CD4-positive, alpha-beta T cell treated with Interleukin-1 beta for 1 hour (primary cell): Measurements from ENCODE around the gene XRN2.

Experiments used
- DNase-seq, 2 donors: peaks; one replicate each; pipeline ENCODE4 v3.0.0-alpha.2; 2020 to 2022

XRN2 gene

DNA sequence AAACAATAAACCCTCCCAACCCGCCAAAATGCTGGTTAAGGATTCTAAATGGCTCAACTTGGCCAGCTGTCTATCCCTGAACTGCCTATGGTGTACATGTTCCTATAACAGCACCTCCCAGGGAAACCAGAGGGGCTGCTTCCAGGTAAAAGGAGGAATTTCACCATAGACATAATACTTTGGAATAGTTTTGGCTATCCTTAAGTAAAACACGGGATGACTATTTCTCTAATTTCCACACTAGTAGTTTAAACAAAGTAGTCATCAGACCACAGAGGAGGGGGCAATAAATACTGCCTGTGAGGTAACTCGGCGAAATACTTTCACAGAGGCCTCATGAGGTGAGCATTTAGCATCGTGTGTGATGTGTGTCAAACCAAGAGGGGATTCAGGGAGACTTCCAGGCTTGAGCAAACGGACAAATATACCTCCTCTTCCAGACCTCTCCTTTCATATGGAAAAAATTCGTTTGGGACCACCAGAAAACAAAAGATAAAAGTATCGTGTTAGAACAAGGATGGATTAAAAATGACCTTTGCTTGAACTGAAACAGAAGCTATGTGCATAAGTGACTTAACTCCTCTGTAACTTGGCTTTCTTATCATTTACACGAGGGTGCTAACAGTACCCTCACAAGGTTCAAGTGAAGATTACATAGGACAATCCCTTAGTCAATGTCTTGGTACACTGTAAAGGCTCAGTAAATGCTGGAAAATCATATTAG, 1.0 kb upstream of the XRN2 start:
- no peak for DNase-seq

GRCh38 chr20:21302664-21303060, 469 bp upstream of the XRN2 start:
- no peak for DNase-seq

DNA sequence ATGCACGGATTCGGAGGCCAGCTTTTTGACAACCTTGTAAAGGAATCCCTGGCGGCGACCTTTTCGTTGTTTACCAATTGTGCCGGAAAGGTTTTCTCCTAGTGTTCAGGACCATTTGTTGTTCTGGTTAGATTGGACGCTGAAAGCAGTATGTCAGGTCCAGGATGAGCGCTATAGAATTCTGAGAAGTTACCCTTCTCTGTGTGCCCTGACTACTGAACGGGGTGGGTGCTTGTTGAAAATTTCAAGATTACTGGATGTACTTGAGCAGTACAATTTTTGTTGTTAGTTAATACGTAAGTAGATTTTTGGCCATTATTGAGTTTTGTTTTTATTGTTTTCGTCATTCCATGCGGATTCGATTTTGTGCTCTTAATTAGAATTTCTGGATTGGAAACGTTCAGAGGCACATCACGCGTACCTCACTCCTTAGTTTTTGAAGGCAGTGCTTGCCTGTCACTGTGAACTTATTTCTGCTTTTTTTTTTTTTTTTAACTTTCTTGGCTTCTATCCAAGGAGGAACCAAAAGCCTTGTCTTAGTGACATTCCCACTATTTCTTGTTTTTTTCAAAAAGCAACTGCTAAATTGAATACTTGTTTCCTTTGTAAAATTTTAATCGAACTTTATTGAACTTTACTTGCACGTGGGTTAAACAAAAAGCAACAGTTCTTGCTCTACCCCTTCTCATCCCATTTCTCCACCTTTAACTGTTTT, 898 bp downstream of the XRN2 start:
- no peak for DNase-seq

DNA sequence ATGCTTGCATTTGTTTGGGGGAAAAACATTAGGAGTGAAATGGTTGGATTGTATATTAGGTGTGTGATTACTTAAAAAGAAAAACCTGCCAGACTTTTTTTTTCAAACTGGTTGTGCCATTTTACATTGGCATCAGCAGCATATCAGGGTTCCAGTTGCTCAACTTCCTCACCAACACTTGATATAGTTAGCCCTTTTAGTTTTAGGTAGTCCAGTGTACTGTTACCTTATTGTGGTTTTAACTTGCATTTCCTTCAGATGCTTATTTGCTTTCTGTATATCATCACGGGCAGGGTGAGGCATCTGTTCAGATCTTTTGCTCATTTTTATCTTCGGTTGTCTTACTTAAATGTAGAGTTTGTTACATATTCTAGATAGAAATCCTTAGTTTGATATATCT, 5.2 kb downstream of the XRN2 start:
- no peak for DNase-seq

DNA sequence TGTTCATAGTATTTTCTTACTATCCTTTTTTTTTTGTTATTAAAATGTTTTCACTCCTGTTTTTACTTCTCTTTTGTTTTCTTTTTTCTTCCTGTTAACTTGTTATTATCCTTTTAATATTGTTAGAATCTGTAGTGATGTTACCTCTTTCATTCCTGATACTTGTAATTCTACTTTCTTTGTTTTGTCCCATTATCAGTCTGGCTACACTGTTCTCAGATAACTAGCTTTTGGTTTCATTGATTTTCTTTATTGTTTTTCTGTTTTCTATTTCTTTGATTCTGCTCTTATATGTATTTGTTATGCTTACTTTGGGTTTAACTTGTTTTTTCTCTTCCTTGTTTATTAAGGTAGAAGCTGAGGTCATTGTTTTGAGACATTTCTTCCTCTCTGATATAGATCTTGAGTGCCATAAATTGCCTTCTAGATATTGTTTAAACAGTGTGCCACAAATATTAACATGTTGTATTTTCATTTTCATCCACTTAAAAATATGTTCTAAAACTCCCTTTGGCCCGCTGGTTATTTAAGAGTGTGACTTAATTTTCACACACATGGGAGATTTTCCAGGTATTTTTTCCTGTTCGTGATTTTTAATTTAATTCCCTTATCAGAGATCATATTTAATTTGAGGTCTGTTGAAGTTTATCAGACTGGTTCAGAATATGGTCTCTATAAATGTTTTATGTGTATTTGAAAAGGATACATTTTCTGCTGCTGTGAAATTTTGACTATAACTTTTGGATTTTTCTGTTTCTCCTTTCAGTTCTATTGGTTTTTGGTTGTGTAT, 6.7 kb downstream of the XRN2 start:
- DNase-seq: no peak

- no peak for DNase-seq
These were observed 9.8 kb downstream of the XRN2 start for GRCh38 chr20:21312813-21313474.

DNA sequence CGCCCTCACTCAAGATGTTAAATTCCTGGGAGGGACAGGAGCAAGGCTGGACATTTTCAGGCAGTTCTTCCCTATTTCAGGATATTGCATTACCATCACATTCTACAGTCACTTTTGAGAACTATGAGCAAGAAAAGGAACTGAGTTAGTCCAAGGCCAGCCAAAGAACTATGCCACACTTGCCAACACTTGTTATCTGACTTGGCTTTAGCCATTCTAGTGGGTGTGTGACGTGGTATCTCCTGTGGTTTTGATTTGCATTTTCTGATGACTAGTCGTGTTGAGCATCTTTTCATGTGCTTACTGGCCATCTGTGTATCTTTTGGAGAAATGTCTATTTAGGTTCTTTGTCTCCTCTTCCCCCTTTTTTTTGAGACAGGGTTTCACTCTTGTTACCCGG, 12.0 kb downstream of the XRN2 start:
- no peak for DNase-seq

DNA sequence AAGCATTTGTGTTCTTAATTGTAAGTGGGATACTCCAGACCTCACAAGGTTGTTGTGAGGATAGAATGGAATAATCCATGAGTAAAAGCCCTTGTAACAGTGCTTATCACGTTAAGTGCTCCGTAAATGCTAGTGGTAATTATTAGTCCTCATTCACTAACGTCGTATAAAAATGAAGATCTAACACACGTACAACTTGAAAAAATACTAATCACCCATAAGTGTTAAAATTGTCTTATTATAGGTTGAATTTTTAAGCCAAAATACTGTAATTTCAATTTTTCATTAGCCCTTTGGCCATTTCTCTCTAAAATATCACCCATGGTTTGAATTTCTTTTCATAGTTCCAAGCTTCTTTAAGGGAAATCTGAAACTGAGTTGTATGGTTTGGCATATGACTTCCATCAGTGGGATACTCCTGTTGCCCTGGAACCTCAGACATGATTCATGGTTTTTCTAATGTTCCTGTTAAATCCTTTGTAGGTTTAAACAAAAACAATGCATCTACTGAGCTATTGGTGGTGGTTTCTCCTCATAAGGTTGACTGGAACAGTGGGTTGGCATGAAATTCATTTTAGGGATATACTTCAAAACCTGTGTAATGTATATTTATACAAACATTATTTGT, 19.1 kb downstream of the XRN2 start:
- DNase-seq: no peak

- DNase-seq: no peak
These were observed 19.8 kb downstream of the XRN2 start for GRCh38 chr20:21322921-21323331.

GRCh38 chr20:21323640-21324039, 20.5 kb downstream of the XRN2 start:
- DNase-seq: no peak

DNA sequence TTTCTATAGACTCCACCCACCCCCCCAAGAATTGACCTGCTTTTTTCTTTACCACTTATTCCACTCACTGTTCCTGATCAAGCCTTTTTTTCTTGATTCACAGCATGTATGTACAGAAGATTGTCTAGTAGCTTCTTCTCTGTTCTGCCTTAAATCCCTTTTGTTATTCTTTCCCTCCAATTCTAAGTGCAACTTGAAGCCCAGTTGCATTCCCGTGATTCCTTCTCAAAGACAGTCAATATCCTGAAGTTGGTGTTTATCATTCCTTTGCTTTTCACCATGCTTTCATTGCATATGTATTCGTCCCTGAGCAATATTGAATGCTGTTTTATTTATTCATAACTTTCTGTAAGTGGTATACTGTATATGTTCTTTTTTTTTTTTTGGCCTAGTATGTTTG, 21.0 kb downstream of the XRN2 start:
- DNase-seq: no peak

DNA sequence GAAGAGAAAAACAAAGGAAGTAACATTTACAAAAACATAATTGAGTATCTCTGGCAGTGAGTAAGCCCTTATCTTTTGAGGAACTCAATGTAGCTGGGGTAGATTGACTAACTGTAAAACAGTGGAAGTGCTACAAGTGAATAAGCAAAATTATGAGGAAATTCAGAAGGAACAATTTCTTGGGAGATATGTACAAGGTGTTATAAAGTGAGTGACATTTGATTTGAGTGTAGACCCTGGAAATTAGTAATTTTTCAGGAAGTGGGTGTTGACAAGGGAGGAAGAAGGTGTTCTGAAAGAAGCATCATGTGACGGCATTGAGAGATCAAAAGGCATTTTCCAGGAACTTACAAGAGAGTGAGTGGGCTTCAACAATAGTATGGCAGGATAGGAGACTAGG, 22.2 kb downstream of the XRN2 start:
- no peak for DNase-seq

DNA sequence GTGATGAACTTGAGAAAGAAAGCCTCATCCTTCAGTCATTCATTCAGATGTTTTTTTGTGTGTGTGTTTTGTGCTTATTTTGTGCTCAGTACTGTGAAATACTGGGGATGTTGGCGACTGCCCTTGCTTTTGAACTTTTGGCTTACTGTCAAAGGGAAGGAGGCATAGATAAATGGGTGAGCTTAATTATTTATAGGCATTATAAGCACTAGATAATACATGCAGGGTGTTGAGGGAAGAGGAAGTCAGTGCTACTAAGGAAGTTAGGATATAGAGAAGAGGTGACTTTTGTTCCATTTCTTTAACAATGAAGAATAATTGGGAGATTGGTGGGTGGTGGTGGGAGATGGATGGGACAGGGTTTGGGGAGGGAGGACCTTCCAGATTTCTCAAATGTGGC, 23.6 kb downstream of the XRN2 start:
- DNase-seq: no peak

- DNase-seq: no peak
These were observed 33.5 kb downstream of the XRN2 start for GRCh38 chr20:21336455-21337151.

DNA sequence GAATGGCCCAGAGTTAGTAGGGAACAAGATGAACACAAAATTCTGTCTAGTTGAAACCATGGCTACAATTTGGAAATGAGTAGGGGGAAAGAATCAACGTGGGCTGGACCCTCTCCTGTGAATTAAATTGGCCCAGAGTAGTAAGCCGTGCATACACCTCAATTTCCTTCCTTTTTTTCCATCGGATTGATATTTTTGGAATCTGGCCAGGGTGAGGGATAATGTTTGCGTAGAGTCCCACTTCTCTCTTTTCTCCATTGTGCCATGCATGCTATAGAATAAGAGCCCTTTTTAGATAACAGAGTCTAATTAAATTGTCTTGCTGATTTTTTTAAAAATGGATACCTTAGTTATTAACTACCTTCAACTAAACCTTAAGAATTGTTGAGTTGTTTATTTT, 35.2 kb downstream of the XRN2 start:
- DNase-seq: no peak

GRCh38 chr20:21339499-21339898, 36.4 kb downstream of the XRN2 start:
- no peak for DNase-seq

GRCh38 chr20:21340991-21341697, 38.0 kb downstream of the XRN2 start:
- DNase-seq: no peak

GRCh38 chr20:21342656-21343345, 39.7 kb downstream of the XRN2 start:
- no peak for DNase-seq

DNA sequence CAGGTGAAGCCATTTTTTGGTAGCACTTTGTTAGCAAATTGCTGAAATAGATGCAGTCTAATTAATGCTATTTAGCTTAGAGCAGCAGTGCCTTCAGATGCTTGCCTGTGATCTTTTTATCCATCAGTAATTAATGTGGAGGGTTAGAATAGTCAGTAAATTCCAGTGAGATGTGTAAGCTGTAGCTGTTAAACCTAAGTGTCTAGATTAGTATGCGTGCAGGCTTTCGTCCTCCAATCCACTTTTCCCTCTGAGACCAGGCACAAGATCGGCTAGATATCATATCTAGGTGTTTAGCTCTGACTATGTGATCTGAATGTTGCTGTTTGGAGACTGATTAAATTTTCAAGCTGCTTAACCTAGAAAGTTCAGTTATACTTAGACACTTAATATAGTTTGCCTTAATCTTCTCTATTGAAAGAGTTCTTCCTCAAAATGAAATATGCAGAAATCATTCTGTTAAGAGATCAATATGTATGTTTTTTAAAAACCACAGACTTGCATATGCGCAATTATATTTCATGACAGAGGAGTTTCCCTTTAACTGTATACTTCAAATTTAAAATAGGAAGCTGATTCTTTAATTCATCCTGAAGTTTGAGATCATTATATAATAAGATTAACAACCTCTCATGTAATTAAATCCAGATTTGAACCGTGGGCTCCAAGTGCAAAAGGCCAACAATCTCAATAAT, 41.2 kb downstream of the XRN2 start:
- no peak for DNase-seq

GRCh38 chr20:21344961-21345360, 41.8 kb downstream of the XRN2 start:
- no peak for DNase-seq
